ENCODE measurements around the gene FLAD1.

Gene FLAD1

GRCh38 chr1:154982897-154983648 is at the start of gene FLAD1:
FLAD1 (plus strand) TSS chr1:154983344; CDS start chr1:154983695, 351 bp downstream.
- peak; percentile 97 for DNase-seq (ENCODE audit: low spot score)

GRCh38 chr1:154934358-154934948 is 48.7 kb upstream of the FLAD1 start:
- DNase-seq (ENCODE audit: low spot score), result no peak

GRCh38 chr1:154935749-154936554 is 47.2 kb upstream of the FLAD1 start:
- no peak for DNase-seq (ENCODE audit: low spot score)

GRCh38 chr1:154936555-154937084 is 46.5 kb upstream of the FLAD1 start, which contains the start of gene PMVK:
PMVK (minus strand) TSS chr1:154936719; CDS start chr1:154936685, 34 bp downstream.
- peak; percentile 97 for DNase-seq (ENCODE audit: low spot score)

- DNase-seq (ENCODE audit: low spot score), result peak; percentile 95
Observed at GRCh38 chr1:154937085-154937987, 45.8 kb upstream of the FLAD1 start.

GRCh38 chr1:154937988-154938386 is 45.2 kb upstream of the FLAD1 start:
- no peak for DNase-seq (ENCODE audit: low spot score)

- DNase-seq (ENCODE audit: low spot score), result no peak
Observed at GRCh38 chr1:154938604-154939399, 44.3 kb upstream of the FLAD1 start.

- no peak for DNase-seq (ENCODE audit: low spot score)
Observed at GRCh38 chr1:154940213-154940560, 43.0 kb upstream of the FLAD1 start.

GRCh38 chr1:154940651-154941194 is 42.4 kb upstream of the FLAD1 start:
- DNase-seq (ENCODE audit: low spot score), result no peak

- no peak for DNase-seq (ENCODE audit: low spot score)
Observed at GRCh38 chr1:154941333-154942013, 41.7 kb upstream of the FLAD1 start.

- peak; percentile 62 for DNase-seq (ENCODE audit: low spot score)
Observed at GRCh38 chr1:154943649-154944400, 39.3 kb upstream of the FLAD1 start.

GRCh38 chr1:154944401-154945159 is 38.6 kb upstream of the FLAD1 start:
- no peak for DNase-seq (ENCODE audit: low spot score)

- no peak for DNase-seq (ENCODE audit: low spot score)
Observed at GRCh38 chr1:154945160-154945961, 37.8 kb upstream of the FLAD1 start.

GRCh38 chr1:154945962-154946850 is 36.9 kb upstream of the FLAD1 start:
- DNase-seq (ENCODE audit: low spot score), result no peak

- DNase-seq (ENCODE audit: low spot score), result no peak
Observed at GRCh38 chr1:154948079-154948478, 35.1 kb upstream of the FLAD1 start.

- DNase-seq (ENCODE audit: low spot score), result no peak
Observed at GRCh38 chr1:154951901-154952657, 31.1 kb upstream of the FLAD1 start.
